GM12878 (cell line): ENCODE data around the gene VSX1. TPM values are rescaled to one million over a fixed set of nuclear protein-coding genes. Genes with fewer than 3 reads are reported as not detected.

Experiments
- ATAC-seq: fragments of 200-7000 bp; cut with Tn5 transposase; 3 replicates; pipeline ENCODE4 v1.9.1; 2020; ENCODE audit warnings: mild to moderate bottlenecking, moderate library complexity
- BruUV-seq: library from RNA; stranded (reverse); fragments of 400-500 nt; replicated peaks from 2 replicates; lab custom pipeline; 2021; lab: Mats Ljungman, UMichigan
- CTCF ChIA-PET: fragments of 300-600 bp; sonication (Branson Sonifier 250); formaldehyde crosslinking; extraction: SDS; loops from one replicate; lab custom pipeline; 2021; ENCODE audit warnings: inconsistent platforms; lab: Yijun Ruan, JAX
- POLR2A ChIA-PET: fragments of 350-600 bp; formaldehyde crosslinking; extraction: SDS; loops from one replicate; lab custom pipeline; 2021; ENCODE audit warnings: inconsistent platforms; lab: Charles Lee
- RAD21 ChIA-PET: fragments of 300-600 bp; sonication (Branson Sonifier 250); formaldehyde crosslinking; loops from one replicate; lab custom pipeline; 2023; ENCODE audit warnings: antibody characterized with exemption; ENCODE audit not compliant: unreplicated experiment; lab: Charles Lee
- SMC1A ChIA-PET: fragments of 300-600 bp; sonication (Branson Sonifier 250); formaldehyde crosslinking; loops from one replicate; lab custom pipeline; 2023; ENCODE audit not compliant: unreplicated experiment, uncharacterized antibody; lab: Charles Lee
- DNase-seq: peaks from one replicate; pipeline ENCODE4 v3.0.0-alpha.2; 2011; ENCODE audit warnings: low read depth, low spot score
- FAIRE-seq: peaks from 3 replicates; lab custom pipeline; 2011; peaks lifted over from hg19 to GRCh38; lab: Jason Lieb, UNC
- H2AFZ ChIP-seq: 2 replicates; pipeline ENCODE4 v1.6.0; 2011; ENCODE audit warnings: low read depth, low read length, control low read depth; ENCODE audit not compliant: control insufficient read depth
- H3K27ac ChIP-seq: 2 replicates; pipeline ENCODE4 v1.5.1; 2011; ENCODE audit warnings: control low read depth; ENCODE audit not compliant: control insufficient read depth, insufficient read depth
- H3K27me3 ChIP-seq, 2 experiments: replicated peaks in 1 of 2; 2 replicates each; pipeline versions ENCODE4 v1.6.0 to v1.6.1; 2011; ENCODE audit warnings: low read length in 1 of 2; ENCODE audit not compliant: control insufficient read depth in 2 of 2, insufficient read depth in 2 of 2
- H3K36me3 ChIP-seq, 2 experiments: 2 replicates each; pipeline ENCODE4 v1.5.1; 2011; ENCODE audit warnings: low read length in 1 of 2; ENCODE audit not compliant: control insufficient read depth in 2 of 2, insufficient read depth in 2 of 2
- H3K4me1 ChIP-seq: 2 replicates; pipeline ENCODE4 v1.6.1; 2011; ENCODE audit warnings: mild to moderate bottlenecking, low read length, moderate library complexity, mixed read lengths; ENCODE audit not compliant: control insufficient read depth, insufficient read depth
- H3K4me2 ChIP-seq: 2 replicates; pipeline ENCODE4 v1.6.0; 2011; ENCODE audit warnings: control low read depth; ENCODE audit not compliant: control insufficient read depth, insufficient read depth
- H3K4me3 ChIP-seq: fragments of 200-600 bp; sonication (generic); 2 replicates; pipeline ENCODE4 v1.5.1; 2016
- H3K79me2 ChIP-seq: 2 replicates; pipeline ENCODE4 v1.6.0; 2011; ENCODE audit warnings: low read length; ENCODE audit not compliant: control insufficient read depth, insufficient read depth
- H3K9ac ChIP-seq: 2 replicates; pipeline ENCODE4 v1.8.0; 2011; ENCODE audit warnings: low read length, control low read depth, mixed read lengths; ENCODE audit not compliant: control insufficient read depth, insufficient read depth
- H3K9me3 ChIP-seq: replicated peaks from 3 replicates; pipeline ENCODE4 v1.5.1; 2011; ENCODE audit warnings: mild to moderate bottlenecking, low read length; ENCODE audit not compliant: control insufficient read depth, insufficient read depth
- H4K20me1 ChIP-seq: 2 replicates; pipeline ENCODE4 v1.6.0; 2011; ENCODE audit not compliant: control insufficient read depth, insufficient read depth
- IKZF1 ChIP-seq: fragments of 450-650 bp; conservative IDR thresholded peaks from 2 replicates; pipeline ENCODE4 v1.6.1; 2017; ENCODE audit warnings: antibody characterized with exemption, mild to moderate bottlenecking
- RELA ChIP-seq: fragments of 450-650 bp; IDR thresholded peaks from 2 replicates; pipeline ENCODE4 v1.8.0; 2014; ENCODE audit warnings: borderline replicate concordance; ENCODE audit not compliant: partially characterized antibody
- STAT3 ChIP-seq: IDR thresholded peaks from 2 replicates; pipeline ENCODE4 v1.6.1; 2011; ENCODE audit warnings: low read depth, low read length, improper control_type of control experiment
- WGBS: methylation state at CpG from one replicate; pipeline ENCODE4 v1.1.6; 2016; ENCODE audit warnings: low lambda C conversion rate; ENCODE audit not compliant: insufficient replicate concordance, insufficient coverage; ENCODE audit errors: missing lambda C conversion rate; 5-methylcytosine and 5-hydroxymethylcytosine counted together
- in situ Hi-C: fragments of 300-500 bp; cut with MboI; formaldehyde crosslinking; loops from 9 replicates; pipeline ENCODE4 v1.14.3; 2018; ENCODE audit warnings: mixed read lengths
- intact Hi-C: fragments of 100-400 bp; cut with micrococcal nuclease; formaldehyde crosslinking; loops from one replicate; pipeline ENCODE4 v1.14.2; 2022; ENCODE audit not compliant: unreplicated experiment
- polyA plus RNA-seq, 11 experiments: library from polyadenylated mRNA; depleted of rRNA in 4 of 11; unstranded in 6 of 11; stranded (reverse) in 5 of 11; fragments of >200 nt; fragmentation: Nextera tagmentation in 4 of 11; fragmentation: Illumina TruSeq in 1 of 11; extraction: Ambion mirVana in 4 of 11; extraction: Trizol in 1 of 11; gene quantifications; 1 replicate in 1 of 11; 2 replicates in 10 of 11; pipeline versions ENCODE4 v1.2.1 to v1.2.3, GENCODE V29; 2011 to 2016; ENCODE audit warnings: inconsistent platforms in 2 of 11, missing spikeins in 2 of 11, low read depth in 1 of 11
- total RNA-seq, 4 experiments: library from RNA; depleted of rRNA in 3 of 4; stranded (reverse); fragments of >200 nt in 3 of 4; fragmentation: Illumina TruSeq in 1 of 4; extraction: Trizol in 1 of 4; gene quantifications; 2 replicates each; pipeline versions ENCODE4 v1.2.1 to v1.2.3, GENCODE V29; 2013 to 2021
- TF ChIP-seq, protein P1 (sequence below): fragments of 450-650 bp; IDR thresholded peaks from 2 replicates; pipeline ENCODE4 v1.6.1; 2016; ENCODE audit warnings: mild to moderate bottlenecking
- TF ChIP-seq, protein P2 (sequence below): IDR thresholded peaks from 2 replicates; pipeline ENCODE4 v1.6.1; 2012; ENCODE audit warnings: low read depth, low read length, improper control_type of control experiment
- TF ChIP-seq, protein P3 (sequence below): IDR thresholded peaks from 2 replicates; pipeline ENCODE4 v1.6.1; 2012; ENCODE audit warnings: mild to moderate bottlenecking, low read depth, low read length

Gene VSX1
- total and polyA plus RNA-seq, 10 of the 15 experiments (the other 5 are each of a cell fraction or from before 2014, with no cell fraction given): 0.05 TPM; not detected in 9

DNA sequence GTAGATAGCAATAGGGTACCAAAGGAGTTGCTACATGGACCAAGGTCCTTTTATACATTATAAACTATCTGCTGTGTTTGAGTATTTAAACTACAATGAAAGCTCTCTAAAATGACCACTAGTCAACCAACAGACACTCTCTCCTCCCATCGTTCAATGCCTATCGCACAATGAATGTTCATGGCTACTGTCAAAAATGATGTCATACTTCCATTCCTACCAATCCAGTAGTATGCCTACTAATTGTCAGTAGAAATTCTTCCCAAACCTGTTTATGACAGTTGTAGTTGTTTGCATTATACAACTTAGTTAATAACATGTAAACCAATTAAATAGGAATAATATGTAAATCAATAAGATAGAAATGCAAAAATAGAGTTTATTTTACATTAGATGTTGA lies 39.0 kb upstream of the VSX1 start (continued):
- TF ChIP-seq, protein P1, sequence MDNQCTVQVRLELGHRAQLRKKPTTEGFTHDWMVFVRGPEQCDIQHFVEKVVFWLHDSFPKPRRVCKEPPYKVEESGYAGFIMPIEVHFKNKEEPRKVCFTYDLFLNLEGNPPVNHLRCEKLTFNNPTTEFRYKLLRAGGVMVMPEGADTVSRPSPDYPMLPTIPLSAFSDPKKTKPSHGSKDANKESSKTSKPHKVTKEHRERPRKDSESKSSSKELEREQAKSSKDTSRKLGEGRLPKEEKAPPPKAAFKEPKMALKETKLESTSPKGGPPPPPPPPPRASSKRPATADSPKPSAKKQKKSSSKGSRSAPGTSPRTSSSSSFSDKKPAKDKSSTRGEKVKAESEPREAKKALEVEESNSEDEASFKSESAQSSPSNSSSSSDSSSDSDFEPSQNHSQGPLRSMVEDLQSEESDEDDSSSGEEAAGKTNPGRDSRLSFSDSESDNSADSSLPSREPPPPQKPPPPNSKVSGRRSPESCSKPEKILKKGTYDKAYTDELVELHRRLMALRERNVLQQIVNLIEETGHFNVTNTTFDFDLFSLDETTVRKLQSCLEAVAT: no peak
- TF ChIP-seq, protein P2, sequence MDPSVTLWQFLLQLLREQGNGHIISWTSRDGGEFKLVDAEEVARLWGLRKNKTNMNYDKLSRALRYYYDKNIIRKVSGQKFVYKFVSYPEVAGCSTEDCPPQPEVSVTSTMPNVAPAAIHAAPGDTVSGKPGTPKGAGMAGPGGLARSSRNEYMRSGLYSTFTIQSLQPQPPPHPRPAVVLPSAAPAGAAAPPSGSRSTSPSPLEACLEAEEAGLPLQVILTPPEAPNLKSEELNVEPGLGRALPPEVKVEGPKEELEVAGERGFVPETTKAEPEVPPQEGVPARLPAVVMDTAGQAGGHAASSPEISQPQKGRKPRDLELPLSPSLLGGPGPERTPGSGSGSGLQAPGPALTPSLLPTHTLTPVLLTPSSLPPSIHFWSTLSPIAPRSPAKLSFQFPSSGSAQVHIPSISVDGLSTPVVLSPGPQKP: no peak
- TF ChIP-seq STAT3: no peak

DNA sequence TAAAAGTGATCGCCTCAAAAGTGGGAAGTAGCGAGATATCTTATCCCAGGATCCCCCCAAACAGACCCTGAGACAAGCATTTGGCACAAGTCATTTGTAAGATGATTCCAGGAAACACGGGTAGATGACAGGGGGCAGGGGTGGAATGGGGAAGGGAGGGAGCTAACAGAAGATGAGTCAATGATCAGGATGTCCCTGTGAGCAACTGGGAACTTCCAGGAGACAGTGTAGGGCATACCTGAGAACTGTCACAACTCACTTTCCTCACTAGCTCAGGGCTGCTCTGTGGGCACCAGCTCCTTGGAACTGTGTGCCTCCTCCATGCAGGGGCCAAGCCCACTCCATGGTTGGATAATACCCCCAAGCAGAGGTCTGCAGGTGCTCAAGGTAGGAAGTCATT lies 38.5 kb upstream of the VSX1 start:
- H3K4me3 ChIP-seq: no peak overlapping the region
- ChIA-PET CTCF (no interaction called here), SMC1A (no interaction called here), RAD21 (no interaction called here), POLR2A (no interaction called here)
- no peak overlapping the region for H3K4me2 ChIP-seq
- H3K27me3 ChIP-seq: peaks cover 2 to 3% of the 10 kb centered on the region in 2 experiments; a peak in 2 of 4 replicates
- no peak for TF ChIP-seq IKZF1
- TF ChIP-seq, protein P3, sequence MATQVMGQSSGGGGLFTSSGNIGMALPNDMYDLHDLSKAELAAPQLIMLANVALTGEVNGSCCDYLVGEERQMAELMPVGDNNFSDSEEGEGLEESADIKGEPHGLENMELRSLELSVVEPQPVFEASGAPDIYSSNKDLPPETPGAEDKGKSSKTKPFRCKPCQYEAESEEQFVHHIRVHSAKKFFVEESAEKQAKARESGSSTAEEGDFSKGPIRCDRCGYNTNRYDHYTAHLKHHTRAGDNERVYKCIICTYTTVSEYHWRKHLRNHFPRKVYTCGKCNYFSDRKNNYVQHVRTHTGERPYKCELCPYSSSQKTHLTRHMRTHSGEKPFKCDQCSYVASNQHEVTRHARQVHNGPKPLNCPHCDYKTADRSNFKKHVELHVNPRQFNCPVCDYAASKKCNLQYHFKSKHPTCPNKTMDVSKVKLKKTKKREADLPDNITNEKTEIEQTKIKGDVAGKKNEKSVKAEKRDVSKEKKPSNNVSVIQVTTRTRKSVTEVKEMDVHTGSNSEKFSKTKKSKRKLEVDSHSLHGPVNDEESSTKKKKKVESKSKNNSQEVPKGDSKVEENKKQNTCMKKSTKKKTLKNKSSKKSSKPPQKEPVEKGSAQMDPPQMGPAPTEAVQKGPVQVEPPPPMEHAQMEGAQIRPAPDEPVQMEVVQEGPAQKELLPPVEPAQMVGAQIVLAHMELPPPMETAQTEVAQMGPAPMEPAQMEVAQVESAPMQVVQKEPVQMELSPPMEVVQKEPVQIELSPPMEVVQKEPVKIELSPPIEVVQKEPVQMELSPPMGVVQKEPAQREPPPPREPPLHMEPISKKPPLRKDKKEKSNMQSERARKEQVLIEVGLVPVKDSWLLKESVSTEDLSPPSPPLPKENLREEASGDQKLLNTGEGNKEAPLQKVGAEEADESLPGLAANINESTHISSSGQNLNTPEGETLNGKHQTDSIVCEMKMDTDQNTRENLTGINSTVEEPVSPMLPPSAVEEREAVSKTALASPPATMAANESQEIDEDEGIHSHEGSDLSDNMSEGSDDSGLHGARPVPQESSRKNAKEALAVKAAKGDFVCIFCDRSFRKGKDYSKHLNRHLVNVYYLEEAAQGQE: no peak
- no peak for TF ChIP-seq RELA
- no peak overlapping the region for H3K9ac ChIP-seq
- no peak for FAIRE-seq
- no peaks in the 10 kb centered on the region for H3K4me1 ChIP-seq
- ATAC-seq: no peak
- intact Hi-C loops (no loop called here), in situ Hi-C loops (no loop called here)
- 0% methylated on average over 3 of the region's 3 CpGs for WGBS
- no peaks in the 10 kb centered on the region for H3K36me3 ChIP-seq
- H3K9me3 ChIP-seq: no peaks in the 10 kb centered on the region
- no peaks in the 10 kb centered on the region for H3K79me2 ChIP-seq
- no peaks in the 10 kb centered on the region for H4K20me1 ChIP-seq
- H3K27ac ChIP-seq: no peak overlapping the region
- no peak overlapping the region for H2AFZ ChIP-seq
- no TSS peak for BruUV-seq
- no peak for DNase-seq
